Activated CD8-positive, alpha-beta memory T cell treated with anti-CD3 and anti-CD28 coated beads, Interleukin-2, amount 50 U/mL, for 48 hours (primary cell): ENCODE measurements around the gene GRK6.

ENCODE experiments used
- DNase-seq: peaks from one replicate; pipeline ENCODE4 v3.0.0-alpha.2; 2020

Gene GRK6

DNA sequence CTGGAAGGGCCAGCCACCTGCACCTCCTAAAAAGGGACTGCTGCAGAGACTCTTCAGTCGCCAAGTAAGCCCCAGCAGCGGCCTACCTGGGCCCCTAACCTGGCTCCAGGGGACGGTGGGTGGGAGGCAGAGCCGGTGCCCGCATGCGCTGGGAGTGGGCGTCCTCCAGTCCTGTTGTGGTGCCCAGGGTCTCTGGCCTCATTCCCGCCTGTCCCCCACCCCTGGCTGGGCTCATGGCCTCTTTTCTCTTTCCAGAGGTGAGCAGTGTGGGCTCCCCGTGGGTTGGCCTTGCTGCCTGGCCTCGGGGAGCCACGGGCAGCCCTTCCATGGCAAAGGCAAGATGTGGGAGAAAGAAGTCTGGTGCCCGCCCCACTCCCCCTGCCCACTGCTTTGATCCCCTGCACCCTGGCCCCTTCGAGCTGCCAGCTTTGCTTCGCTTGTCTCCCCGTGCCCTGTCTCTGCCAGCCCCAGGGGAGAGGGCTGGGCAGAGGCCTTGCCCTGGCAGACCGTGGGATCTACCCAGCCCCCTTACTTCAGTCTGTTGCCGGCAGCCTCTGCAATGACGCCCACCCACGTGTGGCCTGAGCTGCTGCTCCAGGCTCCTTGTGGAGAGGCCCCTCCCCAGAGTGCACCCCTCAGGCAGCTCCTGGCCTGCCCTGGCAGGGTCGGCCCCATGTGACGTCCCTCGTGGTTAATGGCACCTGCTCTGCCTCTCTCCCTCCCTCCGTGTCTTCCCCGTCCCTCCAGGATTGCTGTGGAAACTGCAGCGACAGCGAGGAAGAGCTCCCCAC, 14.7 kb downstream of the GRK6 start:
- DNase-seq = peak; percentile 54

- DNase-seq = peak; percentile 59
These were observed 15.8 kb downstream of the GRK6 start for GRCh38 chr5:177442066-177442826.

DNA sequence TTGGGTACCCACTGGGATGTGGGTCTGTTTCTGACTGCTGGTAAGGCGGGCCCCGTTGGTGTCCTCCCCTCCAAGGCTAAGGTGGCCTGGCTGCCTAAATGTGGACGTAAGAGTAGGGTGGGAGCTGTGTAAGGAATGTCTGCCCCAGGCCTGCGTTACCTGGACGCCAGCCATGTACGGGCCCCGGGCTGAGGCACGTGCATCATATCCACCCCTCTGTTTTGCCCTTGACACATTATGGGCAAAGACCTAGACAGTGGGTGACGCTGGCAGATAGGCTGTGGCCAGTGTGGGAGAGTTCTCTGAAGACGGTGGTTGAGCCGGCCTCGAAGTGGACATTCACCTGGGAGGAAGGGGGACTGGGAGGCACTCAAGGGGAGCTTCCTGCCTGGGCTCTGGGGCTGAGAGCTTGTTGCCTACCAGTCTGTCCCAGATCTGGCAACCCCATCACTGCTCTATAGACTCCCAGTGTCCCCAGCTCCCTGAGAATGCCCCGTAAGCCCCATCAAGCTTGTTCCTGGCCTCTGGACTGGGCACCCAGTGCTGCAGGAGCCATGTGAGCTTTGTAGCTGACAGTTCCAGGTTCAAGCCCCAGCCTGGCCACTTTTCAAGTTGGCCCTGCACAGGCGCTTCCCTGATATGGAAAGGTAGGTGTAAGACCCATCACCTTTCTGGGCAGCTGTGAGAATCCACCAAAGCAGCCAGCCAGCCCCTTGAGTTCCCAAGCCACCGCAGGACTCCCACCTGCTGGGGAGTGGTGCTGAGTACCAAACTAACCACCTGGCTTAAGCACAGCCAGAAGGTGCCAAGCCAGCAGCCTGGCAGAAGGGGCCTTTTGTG, 16.9 kb downstream of the GRK6 start:
- DNase-seq = peak; percentile 64

- peak; percentile 69 for DNase-seq
These were observed 17.9 kb downstream of the GRK6 start for GRCh38 chr5:177444106-177445051.

- peak; percentile 76 for DNase-seq
These were observed 18.8 kb downstream of the GRK6 start for GRCh38 chr5:177445052-177445916.

DNA sequence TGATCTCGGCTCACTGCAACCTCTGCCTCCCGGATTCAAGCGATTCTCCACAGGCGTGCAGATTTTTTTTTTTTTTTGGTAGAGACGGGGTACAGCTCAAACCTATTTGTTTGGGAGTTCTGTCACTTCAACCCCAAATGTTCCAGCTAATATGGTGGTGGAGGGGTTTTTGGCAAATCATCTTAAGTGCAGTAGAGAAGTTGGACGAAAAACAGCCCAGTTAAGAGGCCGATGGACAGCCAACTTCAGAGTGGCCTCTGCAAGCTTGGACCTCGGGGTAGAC, 19.4 kb downstream of the GRK6 start:
- DNase-seq = no peak

- peak; percentile 87 for DNase-seq
These were observed 20.0 kb downstream of the GRK6 start, which contains the start of gene PRR7 for GRCh38 chr5:177446200-177447065. Gene PRR7, plus strand, starts transcription at chr5:177446814. Its CDS starts 8,254 bp downstream, at chr5:177455068.

- DNase-seq = peak; percentile 86
These were observed 20.7 kb downstream of the GRK6 start for GRCh38 chr5:177447066-177447610.

DNA sequence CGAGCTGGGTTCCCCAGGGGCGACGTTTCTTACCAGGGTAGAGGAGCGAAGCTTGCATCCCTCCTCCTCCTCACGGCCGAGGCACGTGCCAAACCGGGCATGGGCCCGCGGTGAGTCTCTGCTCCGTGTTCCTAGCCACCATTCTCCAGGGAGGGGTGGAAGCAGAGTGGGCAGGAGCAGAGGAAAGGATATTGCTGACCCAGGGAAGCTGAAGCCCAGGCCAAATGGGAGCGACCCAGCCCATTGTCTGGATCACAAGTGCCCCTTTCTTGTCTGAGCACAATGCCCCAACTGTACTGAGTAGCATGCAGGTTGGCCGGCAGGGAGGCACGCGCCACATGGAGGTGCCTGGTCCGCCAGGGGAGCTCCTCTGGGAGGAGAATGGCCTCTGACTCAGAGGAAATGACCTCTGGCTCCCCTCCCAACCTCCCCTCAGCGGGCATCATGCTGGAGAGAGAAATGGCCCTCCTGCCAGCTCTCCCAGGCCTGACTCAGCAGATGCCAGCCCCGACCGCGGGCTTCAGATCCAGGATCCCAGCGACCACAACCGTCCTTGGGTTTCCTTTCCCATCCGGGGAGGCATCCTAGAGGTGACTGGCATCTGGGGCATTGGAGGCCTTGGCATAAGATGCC, 21.3 kb downstream of the GRK6 start:
- DNase-seq = peak; percentile 79

GRCh38 chr5:177448244-177448950, 21.9 kb downstream of the GRK6 start:
- no peak for DNase-seq

DNA sequence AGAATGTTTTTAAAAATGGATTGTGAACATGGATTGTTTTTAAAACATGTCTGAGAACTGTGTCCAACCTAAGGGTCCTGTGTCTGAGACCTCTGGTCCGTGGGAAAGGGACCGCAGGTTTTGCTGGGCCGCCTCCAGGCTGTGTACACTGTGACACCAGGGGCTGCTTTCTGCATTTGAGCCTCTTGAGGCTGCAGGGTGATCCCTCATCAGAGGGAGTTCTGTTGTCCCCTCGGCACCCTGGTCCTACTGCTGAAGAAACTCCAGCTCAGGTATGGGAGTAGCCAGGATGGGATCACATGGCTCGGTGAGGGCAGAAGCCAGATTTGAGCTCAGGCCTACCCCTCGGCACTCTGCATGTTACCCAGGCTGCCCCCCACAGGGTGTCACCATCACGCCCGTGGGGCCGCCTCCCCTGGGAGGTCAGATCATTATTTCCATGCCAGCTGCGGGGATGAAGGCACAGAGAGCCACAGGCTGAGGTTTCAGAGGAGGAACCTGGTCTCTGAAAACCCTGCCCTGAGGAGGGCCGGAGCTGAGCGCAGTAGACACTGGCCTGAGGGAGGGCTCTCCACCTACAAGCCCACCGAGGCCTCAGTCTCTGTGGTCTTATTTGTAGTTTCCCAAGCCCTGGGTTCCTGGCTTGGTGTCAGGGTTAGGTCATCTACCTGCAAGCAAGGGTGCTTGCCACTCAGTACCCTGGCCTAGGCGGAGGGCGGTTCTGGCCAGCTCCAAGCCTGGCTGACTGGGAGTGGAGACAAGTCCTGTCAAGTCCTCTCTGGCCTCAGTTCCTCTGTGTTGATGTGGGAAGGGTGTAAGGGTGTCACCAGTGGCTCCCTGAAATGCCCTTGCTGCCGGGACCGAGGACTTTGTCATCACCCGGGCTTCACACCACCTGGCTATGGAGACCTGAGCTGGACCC, 22.9 kb downstream of the GRK6 start:
- no peak for DNase-seq

DNA sequence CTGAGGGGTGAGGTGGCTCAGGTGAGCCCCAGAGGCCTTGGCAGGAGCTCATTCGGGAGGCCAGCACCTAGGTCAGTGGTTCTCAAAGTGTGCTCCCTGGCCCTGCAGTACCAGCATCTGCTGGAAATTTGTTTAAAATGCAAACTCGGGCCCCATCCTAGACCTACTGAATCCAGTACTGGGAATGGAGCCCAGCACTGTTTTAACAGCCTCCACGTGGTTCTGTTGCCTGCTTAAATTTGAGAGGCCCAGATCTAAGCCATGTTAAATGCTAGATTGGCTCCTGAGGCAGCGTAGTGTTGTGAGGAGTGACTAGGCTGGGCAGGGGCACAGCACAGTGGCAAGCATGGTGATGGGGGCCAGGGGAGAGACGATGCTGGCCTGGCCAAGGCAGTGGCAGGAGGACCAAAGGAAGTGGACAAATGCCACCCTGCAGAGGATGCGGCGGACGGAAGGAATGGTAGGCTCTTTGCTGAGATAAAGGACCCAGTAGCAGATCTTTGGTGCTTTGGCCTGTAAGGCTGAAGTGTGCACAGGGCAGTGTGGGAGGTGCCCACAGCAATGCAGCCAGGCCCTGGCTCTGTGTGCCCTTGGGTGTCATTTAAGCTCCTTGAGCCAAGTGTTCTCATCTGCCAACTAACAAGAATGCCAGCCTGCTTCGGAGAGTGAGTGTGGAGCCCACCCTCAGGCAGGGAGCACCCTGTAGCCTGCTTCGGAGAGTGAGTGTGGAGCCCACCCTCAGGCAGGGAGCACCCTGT, 24.4 kb downstream of the GRK6 start:
- DNase-seq = no peak

DNA sequence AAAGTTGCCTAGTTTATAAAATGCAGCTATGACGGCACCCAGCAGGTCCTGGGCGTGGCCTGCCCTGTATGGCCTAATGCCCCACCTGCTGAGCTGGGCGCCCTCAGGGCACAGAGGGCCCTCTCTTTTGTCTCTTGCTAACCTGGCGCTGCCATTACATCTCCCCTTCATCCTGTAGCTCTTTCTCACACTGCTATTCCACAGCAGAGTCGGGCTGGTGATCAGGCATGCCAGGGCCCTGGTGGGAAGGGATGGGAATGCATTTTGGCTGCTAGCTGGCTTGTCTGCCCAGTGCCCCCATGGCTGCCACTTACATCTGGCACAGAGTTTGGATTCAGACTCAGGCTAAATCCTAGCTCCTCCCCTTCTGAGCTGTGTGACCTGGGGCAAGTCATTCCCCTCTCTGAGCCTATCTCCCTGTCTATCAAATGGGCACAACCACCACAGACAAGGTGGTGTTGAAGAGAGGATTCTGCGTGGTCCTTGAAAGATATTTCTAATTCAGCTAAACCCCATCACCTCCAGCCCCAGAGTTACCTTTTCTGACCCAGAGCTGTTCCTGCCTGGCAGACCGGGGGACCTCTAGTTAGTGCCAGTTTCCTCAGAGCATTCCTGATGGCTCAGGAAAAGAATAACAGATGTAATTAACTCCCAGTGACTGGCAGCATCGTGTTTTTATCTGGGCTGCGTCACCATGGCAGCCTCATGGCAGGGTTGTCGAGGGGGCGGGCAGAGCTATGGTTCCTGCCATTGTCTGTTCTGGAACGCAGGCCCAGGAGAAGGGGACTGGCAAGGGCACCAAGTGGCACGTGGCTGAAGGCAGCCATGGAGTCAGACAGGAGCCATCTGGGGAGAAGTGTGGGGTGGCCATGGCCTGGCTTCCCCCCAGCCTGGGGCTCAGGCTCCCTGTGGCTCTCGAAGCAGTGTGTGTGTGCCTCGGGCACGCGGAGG, 26.5 kb downstream of the GRK6 start:
- no peak for DNase-seq

- DNase-seq = no peak
These were observed 27.4 kb downstream of the GRK6 start for GRCh38 chr5:177453852-177454396.

GRCh38 chr5:177454397-177455035, 28.0 kb downstream of the GRK6 start:
- DNase-seq = peak; percentile 100
